HG03439 (cell line): ENCODE measurements around the gene KRTAP5-10.
"Not testable (repeated sequence)": the region's sequence is repeated elsewhere in the genome, so short reads cannot be mapped to it uniquely, and the experiment has no call there.

ENCODE experiments used
- ATAC-seq: cut with Tn5 transposase; IDR thresholded peaks from one replicate; pipeline ENCODE4 v1.9.1; 2021; ENCODE audit warnings: mild to moderate bottlenecking, moderate library complexity; ENCODE audit not compliant: unreplicated experiment

The KRTAP5-10 gene

DNA sequence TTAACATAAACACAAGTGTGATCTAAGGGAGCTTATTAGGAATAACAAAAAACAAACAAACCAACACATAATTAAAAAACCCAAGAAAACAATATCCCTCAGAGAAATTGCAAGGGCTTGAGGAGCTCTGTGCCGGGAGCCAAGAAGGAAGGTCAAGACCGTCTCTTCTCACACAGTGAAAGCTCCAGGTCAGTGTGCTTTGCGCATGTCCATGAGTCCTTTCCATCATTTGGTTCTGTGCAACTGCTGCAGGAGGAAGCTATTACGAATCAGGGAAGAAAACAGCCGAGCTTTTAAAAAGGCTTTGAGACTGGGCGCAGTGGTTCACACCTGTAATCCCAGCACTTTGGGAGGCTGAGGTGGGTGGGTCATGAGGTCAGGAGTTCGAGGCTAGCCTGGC is 23.0 kb upstream of the KRTAP5-10 start:
- ATAC-seq = no peak

DNA sequence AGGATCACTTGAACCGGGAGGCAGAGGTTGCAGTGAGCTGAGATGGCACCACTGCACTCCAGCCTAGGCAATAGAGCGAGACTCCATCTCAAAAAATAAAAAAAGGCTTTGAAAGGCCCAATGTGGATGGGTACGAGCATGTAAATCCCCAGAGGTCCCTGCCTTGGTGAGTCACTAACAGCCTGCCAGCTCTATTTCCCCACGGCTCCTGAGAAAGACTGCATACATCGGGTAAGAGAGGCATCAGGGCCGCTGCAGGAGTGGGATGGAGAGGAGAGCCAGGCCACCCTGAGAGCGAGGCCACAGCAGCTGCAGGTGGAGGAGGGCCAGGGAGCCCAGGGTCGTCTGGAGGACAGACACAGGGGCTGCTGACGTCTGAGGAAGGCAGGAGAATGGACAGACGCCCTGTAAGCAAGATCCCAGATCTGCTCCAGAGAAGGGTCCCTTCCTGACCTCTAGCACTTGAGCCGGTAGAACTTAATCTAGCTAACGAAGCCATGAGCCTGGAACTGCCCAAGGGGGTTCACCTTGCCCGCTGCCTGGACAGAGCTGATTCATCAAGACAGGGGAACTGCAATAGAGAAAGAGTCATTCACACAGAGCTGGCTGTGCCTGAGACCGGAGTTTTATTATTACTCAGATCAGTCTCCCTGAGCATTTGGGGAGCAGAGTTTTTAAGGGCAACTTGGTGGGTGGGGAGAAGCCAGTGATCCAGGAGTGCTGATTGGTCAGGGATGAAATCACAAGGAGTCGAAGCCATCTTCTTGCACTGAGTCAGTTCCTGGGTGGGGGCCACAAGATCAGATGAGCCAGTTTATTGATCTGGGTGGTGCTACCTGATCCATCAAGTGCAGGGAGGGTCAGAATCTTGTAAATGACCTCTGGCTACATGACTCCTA is 22.2 kb upstream of the KRTAP5-10 start:
- ATAC-seq = no peak

DNA sequence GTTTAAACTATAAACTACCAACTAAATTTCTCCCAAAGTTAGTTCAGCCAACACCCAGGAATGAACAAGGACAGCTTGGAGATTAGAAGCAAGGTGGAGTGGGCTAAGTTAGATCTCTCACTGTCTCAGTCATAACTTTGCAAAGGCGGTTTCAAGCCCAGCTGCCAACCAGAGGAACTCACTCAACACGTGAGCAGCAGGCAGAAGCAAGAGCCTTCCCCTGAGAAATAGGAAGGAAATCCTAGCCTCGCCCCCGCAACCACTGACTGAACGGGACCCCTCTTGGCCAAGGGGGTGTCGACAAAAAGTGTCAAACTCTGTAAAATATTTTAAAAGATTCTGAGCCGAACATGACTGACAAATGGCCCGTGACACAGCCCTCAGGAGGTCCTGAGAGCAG is 21.5 kb upstream of the KRTAP5-10 start:
- ATAC-seq = no peak

DNA sequence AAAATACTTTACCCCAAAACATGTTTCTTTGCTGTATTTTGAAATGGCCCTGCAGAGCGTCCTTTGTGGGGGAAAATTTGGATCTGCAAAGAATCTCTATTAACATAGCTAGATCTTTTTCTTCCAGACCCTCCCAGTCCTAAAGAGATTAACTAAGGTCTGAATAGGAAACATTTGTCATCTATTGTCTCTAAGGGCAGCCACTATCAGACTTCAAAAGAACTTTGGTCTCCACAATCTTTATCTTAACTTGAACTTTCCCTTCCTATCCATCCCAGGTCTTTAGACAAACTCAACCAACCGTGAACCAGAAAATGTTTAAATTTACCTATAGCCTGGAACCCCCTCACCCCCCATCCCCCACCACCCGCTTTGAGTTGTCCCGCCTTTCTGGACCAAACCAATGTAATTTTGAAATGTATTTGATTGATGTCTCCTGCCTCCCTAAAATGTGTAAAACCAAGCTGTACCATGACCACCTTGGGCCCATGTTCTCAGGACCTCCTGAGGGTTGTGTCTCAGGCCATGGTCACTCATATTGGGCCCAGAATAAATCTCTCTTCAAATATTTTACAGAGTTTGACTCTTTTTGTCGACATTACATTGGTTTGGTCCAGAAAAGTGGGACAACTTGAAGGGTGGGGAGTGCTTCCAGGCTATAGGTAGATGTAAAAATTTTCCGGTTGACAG is 20.7 kb upstream of the KRTAP5-10 start:
- ATAC-seq = no peak

DNA sequence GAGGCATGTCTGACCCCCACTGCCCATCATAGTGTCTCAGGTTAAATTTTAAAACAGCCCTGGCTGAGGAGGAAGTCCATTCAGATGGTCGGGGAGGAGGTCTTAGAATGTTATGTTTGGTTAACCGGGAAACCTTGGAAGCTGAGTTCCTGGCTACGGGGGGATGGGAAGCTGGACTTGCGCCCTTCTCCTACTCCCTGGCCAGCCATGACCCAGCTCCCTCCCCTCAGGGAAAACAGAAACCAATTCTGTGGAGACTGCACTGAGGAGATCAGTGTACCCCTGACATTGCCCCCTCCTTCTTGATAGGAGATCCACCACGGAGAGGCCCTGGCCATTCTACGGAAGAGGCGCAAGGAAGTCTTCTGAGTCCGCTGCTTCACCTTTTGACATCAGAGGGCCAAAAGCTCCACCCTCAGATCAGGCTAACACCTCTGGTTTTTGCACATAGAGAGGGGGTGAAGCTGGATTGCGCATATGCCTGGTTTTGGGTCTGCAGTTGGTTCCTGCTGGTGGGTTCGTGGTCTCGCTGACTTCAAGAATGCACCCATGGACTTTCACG is 19.9 kb upstream of the KRTAP5-10 start:
- no peak for ATAC-seq

DNA sequence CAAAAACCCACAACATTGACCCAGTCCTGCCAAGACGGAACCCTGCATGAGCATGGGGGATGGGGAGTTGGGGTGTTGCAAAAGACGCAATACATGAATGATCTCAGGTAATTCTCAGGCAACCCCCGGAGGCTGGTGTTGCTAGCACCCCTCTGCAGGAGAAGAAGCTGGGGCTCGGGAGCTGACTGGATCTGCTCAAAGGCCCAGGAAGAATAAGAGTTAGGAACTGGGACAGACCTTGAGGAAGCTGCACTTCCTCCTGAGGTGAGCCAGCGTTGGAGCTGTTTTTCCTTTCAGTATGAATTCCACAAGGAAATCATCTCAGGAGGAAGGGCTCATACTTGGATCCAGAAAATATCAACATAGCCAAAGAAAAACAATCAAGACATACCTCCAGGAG is 17.2 kb upstream of the KRTAP5-10 start, which contains the start of gene KRTAP5-9:
TSS of gene KRTAP5-9 (plus strand) at position 301 of the 400 bp plus-strand sequence. CDS start 238 bp downstream, outside the sequence.
- no peak for ATAC-seq

DNA sequence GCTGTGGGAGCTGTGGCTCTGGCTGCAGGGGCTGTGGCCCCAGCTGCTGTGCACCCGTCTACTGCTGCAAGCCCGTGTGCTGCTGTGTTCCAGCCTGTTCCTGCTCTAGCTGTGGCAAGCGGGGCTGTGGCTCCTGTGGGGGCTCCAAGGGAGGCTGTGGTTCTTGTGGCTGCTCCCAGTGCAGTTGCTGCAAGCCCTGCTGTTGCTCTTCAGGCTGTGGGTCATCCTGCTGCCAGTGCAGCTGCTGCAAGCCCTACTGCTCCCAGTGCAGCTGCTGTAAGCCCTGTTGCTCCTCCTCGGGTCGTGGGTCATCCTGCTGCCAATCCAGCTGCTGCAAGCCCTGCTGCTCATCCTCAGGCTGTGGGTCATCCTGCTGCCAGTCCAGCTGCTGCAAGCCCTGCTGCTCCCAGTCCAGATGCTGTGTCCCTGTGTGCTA is 16.6 kb upstream of the KRTAP5-10 start:
- ATAC-seq = no peak

DNA sequence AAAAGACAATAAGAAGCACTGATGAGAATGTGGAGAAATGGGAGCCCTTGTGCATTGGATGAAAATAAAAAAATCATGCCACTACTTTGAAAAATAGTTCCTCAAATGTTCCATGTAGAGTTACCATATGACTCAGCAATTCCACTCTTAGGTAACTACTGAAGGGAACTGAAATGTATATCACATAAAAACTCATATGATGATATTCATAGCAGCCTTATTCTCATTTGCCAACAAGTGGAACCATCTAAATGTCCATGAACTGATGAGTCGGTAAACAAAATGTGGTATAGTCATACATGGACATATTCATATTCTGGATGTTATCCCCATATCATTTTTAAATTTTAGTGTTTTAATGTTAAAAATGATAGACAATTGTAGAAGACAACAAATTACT is 13.7 kb upstream of the KRTAP5-10 start:
- ATAC-seq = no peak

DNA sequence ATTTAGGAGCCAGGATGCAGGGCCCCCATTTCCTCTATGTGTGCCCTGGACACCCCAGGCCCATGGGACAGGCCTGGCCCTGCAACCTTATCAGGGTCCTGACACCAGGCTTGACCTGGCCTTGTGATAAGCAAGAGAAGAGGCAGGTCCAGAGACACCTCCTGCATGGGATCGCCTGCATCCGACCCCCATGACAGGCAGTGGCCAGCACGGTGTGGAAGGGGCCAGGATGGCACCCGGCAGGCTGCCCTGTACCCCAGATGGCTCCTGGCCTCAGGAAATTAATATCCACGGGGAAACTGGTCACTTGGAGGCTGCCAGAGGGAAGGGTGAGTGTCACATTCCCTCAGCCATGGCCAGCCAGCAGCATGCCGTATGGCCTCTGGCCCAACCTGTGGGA is 10.4 kb upstream of the KRTAP5-10 start:
- no peak for ATAC-seq

DNA sequence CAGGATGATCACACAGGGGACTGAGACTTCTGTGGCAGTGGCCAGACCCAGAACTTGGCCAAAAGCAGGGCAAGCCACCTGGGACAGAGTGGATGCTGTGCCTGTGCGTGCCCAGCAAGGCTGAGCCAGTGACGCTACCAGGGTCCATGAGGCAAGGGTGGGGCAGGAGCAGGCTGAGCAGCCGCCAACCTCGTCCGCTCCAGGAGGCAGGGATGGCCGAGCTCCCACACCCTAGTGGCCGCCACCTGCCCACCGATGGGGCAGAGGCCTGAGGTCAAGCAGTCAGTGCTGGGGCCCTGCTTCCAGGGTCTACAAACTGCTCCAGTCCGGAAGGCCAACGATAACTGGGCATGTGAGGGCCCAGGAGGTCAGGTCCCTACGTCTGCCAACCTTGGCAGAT is 9.9 kb upstream of the KRTAP5-10 start:
- ATAC-seq = no peak

DNA sequence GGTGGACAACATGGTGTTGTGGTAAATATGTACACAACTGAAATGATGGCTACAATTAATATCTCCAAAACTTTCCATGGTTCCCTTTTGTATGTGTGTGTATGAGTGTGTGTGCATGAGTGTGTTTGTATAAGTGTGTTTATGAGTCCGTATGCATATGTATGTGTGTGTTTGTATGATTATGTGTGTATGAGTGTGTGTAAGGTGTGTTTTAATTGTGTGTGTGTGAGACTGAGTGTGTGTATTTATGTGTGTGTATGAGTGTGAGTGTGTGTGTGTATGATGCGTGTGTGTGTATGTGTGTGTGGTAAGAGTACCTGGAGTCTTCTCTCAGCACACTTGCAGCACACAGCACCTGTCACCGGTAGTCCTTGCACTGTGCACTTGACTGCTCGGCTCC is 9.3 kb upstream of the KRTAP5-10 start:
- no peak for ATAC-seq

DNA sequence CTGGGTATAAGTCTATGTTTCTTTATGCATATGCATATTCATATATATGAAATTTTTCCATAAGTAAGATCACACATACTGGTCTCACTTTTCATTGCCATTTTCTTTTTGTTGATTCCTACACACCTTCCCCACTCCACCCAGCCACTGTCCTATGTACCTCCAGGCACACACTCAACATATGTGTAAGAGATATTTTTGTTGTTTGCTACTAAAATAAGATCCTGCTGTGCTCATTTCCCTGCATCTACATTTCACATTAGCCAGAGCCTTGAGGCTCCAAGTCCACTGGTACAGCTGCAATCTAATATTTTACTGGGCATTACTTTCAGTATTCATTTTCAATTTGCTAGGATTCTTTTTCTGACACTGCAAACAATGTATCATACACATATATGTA is 8.1 kb upstream of the KRTAP5-10 start:
- ATAC-seq = no peak

DNA sequence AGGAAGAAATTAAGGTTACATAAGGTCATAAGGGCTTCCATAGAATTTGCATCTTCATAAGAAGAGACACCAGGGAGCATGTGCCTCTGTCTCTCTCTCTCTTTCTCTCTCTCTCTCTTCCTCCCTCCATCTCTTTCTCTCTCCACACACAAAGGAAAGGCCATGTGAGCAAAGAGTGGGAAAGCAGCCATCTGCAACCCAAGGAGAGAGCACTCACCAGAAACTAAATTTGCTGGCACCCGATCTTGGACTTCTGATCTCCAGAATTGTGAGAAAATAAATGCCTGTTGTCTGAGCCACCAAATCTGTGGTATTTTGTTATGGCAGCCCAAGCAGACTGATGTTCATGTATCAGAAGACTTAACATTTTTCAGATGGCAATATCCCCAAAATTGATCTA is 6.4 kb upstream of the KRTAP5-10 start:
- no peak for ATAC-seq

DNA sequence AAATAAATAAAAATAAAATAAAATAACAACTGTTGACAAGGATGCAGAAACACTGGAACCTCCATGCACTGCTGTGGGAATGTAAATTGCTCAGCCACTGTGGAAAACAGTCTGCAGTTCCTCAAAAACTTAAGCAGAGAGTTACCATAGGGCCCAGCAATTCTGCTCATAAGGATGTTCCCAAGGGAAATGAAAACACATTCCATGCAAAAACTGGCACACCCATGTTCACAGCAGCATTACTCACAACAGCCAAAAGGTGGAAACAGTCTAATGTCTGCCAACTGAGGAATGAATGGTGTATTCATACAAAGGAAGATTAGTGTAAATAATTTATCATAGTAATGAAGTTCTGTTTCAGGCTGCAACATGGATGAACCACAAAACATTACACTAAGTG is 3.2 kb upstream of the KRTAP5-10 start:
- no peak for ATAC-seq

DNA sequence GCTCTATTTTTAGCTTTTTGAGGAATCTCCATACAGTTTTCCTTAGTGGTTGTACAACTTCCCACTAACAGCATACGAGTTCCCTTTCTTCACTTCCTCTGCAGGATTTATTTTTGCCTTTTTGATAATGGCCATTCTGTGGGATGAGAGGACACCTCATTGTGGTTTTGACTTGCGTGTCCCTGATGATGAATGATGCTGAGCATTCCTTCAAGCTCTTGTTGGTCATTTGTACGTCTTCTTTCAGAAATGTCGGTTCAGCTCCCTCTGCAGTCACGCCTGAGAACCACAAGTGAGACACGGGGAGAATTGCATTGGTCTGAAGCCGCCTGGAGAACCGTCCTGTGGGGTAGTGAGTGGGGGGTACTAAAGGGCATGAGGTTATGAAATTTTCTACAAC is 2.0 kb upstream of the KRTAP5-10 start:
- ATAC-seq = no peak

DNA sequence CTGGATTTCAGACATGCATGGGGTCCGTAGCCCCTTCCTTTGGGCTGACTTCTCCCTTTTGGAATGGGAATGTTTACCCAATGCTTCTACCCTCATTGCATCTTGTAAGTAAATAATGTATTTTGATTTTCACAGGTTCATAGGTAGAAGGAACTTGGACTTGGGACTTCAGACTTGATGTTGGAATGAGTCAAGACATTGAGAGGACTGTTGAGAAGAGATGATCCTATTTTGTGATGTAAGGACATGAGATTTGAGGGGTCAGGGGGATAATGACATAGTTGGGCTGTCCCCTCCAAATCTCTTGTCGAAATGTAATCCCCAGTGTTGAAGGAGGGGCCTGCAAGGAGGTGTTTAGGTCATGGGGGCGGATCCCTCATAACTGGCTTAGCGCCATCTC is 933 bp upstream of the KRTAP5-10 start:
- ATAC-seq = no peak

DNA sequence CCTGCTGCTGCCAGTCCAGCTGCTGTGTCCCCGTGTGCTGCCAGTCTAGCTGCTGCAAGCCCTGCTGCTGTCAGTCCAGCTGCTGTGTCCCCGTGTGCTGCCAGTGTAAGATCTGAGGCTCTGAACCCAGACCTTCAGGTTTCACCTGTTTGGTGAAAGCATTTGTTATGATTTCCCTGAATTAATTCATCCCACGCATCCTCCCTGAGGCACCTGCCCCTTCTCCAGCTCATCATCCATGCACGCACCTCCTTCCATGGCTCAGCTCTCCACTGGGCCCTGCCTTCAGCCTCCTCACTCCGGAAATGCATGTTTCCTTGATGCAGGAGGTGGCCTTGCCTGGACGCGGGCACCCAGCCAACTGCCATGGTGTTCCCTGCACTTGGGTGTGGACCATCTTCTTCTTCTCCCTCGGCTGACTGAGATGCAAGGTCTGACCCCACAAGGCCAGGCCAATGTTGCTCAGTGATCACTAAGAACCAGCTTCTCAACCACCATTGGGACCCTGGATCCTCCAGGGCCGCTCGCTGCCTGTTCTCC is 788 bp downstream of the KRTAP5-10 start:
- ATAC-seq = no peak

DNA sequence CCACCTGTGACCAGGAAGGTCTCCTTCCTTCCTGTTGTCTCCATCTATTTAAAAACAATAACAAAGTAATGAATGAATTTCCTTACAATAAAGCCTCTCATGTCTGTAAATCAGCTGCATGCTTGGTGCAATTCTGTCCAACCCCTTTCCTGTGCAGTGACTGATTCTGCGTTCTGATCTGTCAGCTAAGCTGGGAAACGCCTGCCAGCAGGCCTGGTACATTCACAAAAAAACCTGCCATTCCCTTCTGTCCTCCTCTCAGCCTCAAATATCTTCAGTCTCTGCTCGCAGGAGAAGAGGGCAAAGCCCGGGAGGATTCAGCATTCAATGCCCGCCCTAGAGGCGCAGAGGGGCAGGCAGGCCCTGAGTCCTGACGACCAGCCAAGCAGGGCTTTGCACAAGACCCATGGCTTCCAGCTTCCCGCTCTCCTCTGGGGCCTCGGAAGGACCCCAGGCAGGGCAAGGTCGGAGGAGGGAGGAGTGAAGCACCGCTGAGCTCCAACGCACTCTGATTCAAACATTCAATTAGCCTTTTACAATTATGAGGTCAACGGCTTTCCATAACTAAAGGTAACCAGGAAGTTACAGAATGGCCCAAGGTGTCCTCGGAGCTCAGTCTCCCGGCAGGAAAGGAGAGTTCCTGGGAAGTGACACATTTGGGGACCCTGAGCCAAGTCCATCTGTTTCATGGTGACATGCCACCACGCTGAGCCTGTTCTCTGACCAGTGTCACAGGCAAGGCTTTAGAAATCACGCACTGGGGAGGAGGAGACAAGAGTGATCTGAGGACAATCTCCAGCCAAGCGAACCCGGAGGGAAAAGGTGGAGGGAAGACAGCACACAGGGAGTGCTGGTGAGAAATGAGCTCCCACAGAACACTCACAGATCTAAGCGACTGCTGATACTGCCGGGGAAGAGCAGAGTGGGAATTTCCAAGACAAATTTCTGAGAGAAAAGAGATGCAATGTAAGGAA is 1.6 kb downstream of the KRTAP5-10 start:
- ATAC-seq = not testable (repeated sequence)

DNA sequence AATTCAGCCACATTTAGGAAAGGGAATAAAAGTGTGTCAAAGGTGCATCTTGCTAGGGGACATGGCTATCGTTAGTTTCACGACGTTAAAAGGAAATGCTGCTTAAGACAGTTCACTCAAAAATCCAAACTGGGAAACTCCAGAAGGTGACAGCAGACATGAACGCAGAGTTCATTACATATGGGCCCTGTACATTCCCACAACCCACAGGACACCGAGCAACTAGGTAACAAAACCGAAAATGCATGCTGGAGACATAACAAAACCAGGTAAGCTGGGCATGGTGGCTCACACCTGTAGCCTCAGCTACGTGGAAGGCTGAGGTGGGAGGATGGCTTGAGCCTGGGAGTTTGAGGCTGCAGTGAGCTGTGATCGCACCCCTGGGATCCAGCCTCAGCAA is 2.3 kb downstream of the KRTAP5-10 start:
- ATAC-seq = not testable (repeated sequence)

DNA sequence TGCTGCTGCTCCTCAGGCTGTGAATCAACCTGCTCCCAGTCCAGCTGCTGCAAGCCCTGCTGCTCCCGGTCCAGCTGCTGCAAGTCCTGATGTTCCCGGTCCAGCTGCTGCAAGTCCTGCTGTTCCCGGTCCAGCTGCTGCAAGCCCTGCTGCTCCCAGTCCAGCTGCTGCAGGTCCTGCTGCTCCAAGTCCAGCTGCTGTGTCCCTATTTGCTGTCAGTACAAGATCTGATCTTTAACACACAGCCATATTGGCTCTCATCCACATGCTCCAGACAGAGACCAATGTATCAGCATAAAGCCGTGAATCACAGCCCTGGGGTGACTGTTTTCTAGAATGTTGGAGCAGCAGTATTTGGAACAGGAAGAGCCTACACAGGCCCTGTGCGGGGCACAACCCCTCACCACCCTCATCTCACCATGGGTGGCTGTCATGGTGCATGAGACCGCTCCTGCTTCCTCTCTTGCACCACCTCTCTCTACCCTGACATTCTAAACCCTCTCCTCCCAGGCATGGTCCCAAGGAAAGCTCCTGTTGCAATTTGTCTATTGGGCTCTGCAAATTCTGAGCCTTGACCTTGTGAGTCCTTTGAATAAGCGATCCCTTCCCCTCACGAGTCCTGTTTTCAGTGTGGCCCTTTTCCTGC is 3.5 kb downstream of the KRTAP5-10 start:
- ATAC-seq = no peak
